ENCODE measurements around the gene DNAH17. TPM values are rescaled to one million over a fixed set of nuclear protein-coding genes. Genes with fewer than 3 reads are reported as not detected.

Gene DNAH17
- total RNA-seq, 2 donors from 2014 or later: 0.13 to 0.64 TPM

- Histone ChIP-seq H3K9ac (ENCODE audit: extremely low read depth, low read length, poor library complexity, severe bottlenecking) (no peak overlapping the region), H3K27me3 (ENCODE audit: control insufficient read depth, insufficient read depth, low read length, poor library complexity, severe bottlenecking) (no peaks in the 10 kb centered on the region), H3K4me1 (ENCODE audit: control insufficient read depth, insufficient read depth, low read length) (peaks cover 5% of the 10 kb centered on the region), H3K4me3 (ENCODE audit: low read length) (no peak overlapping the region), H3K36me3 (ENCODE audit: control insufficient read depth, insufficient read depth, low read length) (no peaks in the 10 kb centered on the region), H3K9me3 (ENCODE audit: control insufficient read depth, low read length) (no peaks in the 10 kb centered on the region), H3K27ac (ENCODE audit: low read depth, low read length) (no peak overlapping the region)
- WGBS, 2 experiments (ENCODE audit: insufficient coverage in 1 of 2, insufficient read length in 1 of 2): 93 to 96% methylated on average over 5 to 6 of the region's 6 CpGs
- DNase-seq: no peak
- Mint-ChIP-seq H3K4me3 (no peak overlapping the region), H3K4me1 (peaks cover 9% of the 10 kb centered on the region), H3K36me3 (ENCODE audit: low read depth) (no peaks in the 10 kb centered on the region), H3K9me3 (no peaks in the 10 kb centered on the region), H3K27me3 (ENCODE audit: insufficient read depth) (no peaks in the 10 kb centered on the region), H3K27ac (no peak overlapping the region)
- TF ChIP-seq, protein P1, sequence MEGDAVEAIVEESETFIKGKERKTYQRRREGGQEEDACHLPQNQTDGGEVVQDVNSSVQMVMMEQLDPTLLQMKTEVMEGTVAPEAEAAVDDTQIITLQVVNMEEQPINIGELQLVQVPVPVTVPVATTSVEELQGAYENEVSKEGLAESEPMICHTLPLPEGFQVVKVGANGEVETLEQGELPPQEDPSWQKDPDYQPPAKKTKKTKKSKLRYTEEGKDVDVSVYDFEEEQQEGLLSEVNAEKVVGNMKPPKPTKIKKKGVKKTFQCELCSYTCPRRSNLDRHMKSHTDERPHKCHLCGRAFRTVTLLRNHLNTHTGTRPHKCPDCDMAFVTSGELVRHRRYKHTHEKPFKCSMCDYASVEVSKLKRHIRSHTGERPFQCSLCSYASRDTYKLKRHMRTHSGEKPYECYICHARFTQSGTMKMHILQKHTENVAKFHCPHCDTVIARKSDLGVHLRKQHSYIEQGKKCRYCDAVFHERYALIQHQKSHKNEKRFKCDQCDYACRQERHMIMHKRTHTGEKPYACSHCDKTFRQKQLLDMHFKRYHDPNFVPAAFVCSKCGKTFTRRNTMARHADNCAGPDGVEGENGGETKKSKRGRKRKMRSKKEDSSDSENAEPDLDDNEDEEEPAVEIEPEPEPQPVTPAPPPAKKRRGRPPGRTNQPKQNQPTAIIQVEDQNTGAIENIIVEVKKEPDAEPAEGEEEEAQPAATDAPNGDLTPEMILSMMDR (conservative IDR thresholded peaks at IDR 0.05): no peak
Observed at GRCh38 chr17:78605886-78606285, 28.7 kb upstream of the DNAH17 start.

DNA sequence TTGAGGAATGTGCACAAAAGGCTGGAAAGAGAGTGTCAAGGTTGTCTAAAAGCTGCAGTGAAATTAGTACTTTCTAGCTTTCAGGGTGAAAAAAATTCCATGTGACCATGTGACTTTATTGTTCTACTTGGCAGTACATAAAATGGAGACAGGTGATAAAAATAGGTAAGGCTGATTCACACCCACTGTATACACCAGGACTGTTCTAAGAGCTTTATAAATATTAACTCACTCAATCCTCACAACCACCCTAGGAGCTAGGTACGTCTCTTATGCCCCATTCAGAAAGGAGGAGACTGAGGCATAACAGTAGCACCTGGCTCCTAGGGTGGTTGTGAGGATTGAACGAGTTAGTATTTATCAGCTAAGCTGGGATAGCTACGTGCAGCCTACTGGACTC, 28.2 kb upstream of the DNAH17 start:
- Mint-ChIP-seq H3K4me3 (no peak overlapping the region), H3K27me3 (ENCODE audit: insufficient read depth) (no peaks in the 10 kb centered on the region), H3K9me3 (no peaks in the 10 kb centered on the region), H3K36me3 (ENCODE audit: low read depth) (no peaks in the 10 kb centered on the region), H3K4me1 (peaks cover 8% of the 10 kb centered on the region), H3K27ac (no peak overlapping the region)
- Histone ChIP-seq H3K36me3 (ENCODE audit: control insufficient read depth, insufficient read depth, low read length) (no peaks in the 10 kb centered on the region), H3K9me3 (ENCODE audit: control insufficient read depth, low read length) (no peaks in the 10 kb centered on the region), H3K27me3 (ENCODE audit: control insufficient read depth, insufficient read depth, low read length, poor library complexity, severe bottlenecking) (no peaks in the 10 kb centered on the region), H3K27ac (ENCODE audit: low read depth, low read length) (no peak overlapping the region), H3K9ac (ENCODE audit: extremely low read depth, low read length, poor library complexity, severe bottlenecking) (no peak overlapping the region), H3K4me3 (ENCODE audit: low read length) (no peak overlapping the region), H3K4me1 (ENCODE audit: control insufficient read depth, insufficient read depth, low read length) (peaks cover 5% of the 10 kb centered on the region)
- TF ChIP-seq, protein P1 (conservative IDR thresholded peaks at IDR 0.05): no peak
- no peak for DNase-seq
- 80 to 100% methylated on average over 1 to 3 of the region's 3 CpGs for WGBS, 2 experiments (ENCODE audit: insufficient coverage in 1 of 2, insufficient read length in 1 of 2)

- Histone ChIP-seq H3K27ac (ENCODE audit: low read depth, low read length) (no peak overlapping the region), H3K4me3 (ENCODE audit: low read length) (no peak overlapping the region), H3K9ac (ENCODE audit: extremely low read depth, low read length, poor library complexity, severe bottlenecking) (no peak overlapping the region), H3K9me3 (ENCODE audit: control insufficient read depth, low read length) (no peaks in the 10 kb centered on the region), H3K4me1 (ENCODE audit: control insufficient read depth, insufficient read depth, low read length) (peaks cover 5% of the 10 kb centered on the region), H3K27me3 (ENCODE audit: control insufficient read depth, insufficient read depth, low read length, poor library complexity, severe bottlenecking) (no peaks in the 10 kb centered on the region), H3K36me3 (ENCODE audit: control insufficient read depth, insufficient read depth, low read length) (no peaks in the 10 kb centered on the region)
- Mint-ChIP-seq H3K27ac (no peak overlapping the region), H3K4me1 (peaks cover 5% of the 10 kb centered on the region), H3K36me3 (ENCODE audit: low read depth) (no peaks in the 10 kb centered on the region), H3K9me3 (no peaks in the 10 kb centered on the region), H3K27me3 (ENCODE audit: insufficient read depth) (no peaks in the 10 kb centered on the region), H3K4me3 (no peak overlapping the region)
- no peak for DNase-seq
- TF ChIP-seq, protein P1 (conservative IDR thresholded peaks at IDR 0.05): no peak
- WGBS, 2 experiments (ENCODE audit: insufficient coverage in 1 of 2, insufficient read length in 1 of 2): 96 to 100% methylated on average over 2 to 6 of the region's 6 CpGs
Observed at GRCh38 chr17:78602246-78602645, 25.1 kb upstream of the DNAH17 start.

Measured in endodermal cell (in vitro differentiated cells).